ENCODE results near the gene GRHL3.

- TF ChIP-seq CTCF (IDR thresholded peaks at IDR 0.05) (no peak), POLR2A (IDR thresholded peaks at IDR 0.05) (no peak)
Measured at GRCh38 chr1:24363994-24364393, 44.8 kb downstream of the GRHL3 start.

All from suprapubic skin (tissue), 3 donors.